Psoas muscle (tissue), 8 donors: ENCODE data around the gene TTLL11. TPM values are rescaled to one million over a fixed set of nuclear protein-coding genes. Genes with fewer than 3 reads are reported as not detected.

Experiments used
- ATAC-seq, 4 donors: fragments of 200-7000 bp; cut with Tn5 transposase; one replicate each; pipeline ENCODE4 v1.9.1; 2020; ENCODE audit warnings: moderate library complexity in 3 of 4, mild to moderate bottlenecking in 2 of 4
- DNase-seq, 2 donors: peaks; one replicate each; pipeline ENCODE4 v3.0.0-alpha.2; 2020
- H3K27ac ChIP-seq: fragments of 200-600 bp; one replicate; pipeline ENCODE4 v1.8.0; 2022
- H3K27me3 ChIP-seq, 3 donors: fragments of 200-600 bp in 1 of 3; one replicate each; pipeline versions ENCODE4 v1.6.1 to v1.8.0; 2013 to 2022; ENCODE audit warnings: low read length in 2 of 3, mild to moderate bottlenecking in 2 of 3, moderate library complexity in 1 of 3; ENCODE audit not compliant: insufficient read depth in 3 of 3
- H3K36me3 ChIP-seq, 2 donors: fragments of 200-600 bp in 1 of 2; one replicate each; pipeline versions ENCODE4 v1.6.1 to v1.8.0; 2013 to 2022; ENCODE audit warnings: low read depth in 1 of 2, mild to moderate bottlenecking in 1 of 2, moderate library complexity in 1 of 2; ENCODE audit not compliant: insufficient read depth in 1 of 2
- H3K4me1 ChIP-seq: fragments of 200-600 bp; one replicate; pipeline ENCODE4 v1.8.0; 2022
- H3K4me3 ChIP-seq: fragments of 200-600 bp; one replicate; pipeline ENCODE4 v1.8.0; 2022; ENCODE audit warnings: mild to moderate bottlenecking
- H3K9me3 ChIP-seq: fragments of 200-600 bp; one replicate; pipeline ENCODE4 v1.8.0; 2022
- CTCF ChIP-seq: fragments of 200-600 bp; IDR thresholded peaks from one replicate; pipeline ENCODE4 v1.8.0; 2022; ENCODE audit warnings: antibody characterized with exemption
- WGBS, 3 donors: extraction: QIAGEN DNeasy Blood & Tissue Kit; methylation state at CpG; one replicate each; pipeline versions ENCODE4 v1.1.6 to v1.1.7; 2013; 5-methylcytosine and 5-hydroxymethylcytosine counted together
- intact Hi-C, 2 donors: fragments of 100-400 bp; cut with DNase I; formaldehyde crosslinking; loops; one replicate each; pipeline versions ENCODE4 v1.11.0 to v1.14.2; 2022
- polyA plus RNA-seq, 3 donors: library from polyadenylated mRNA; stranded (reverse); fragments of 200-250 nt; gene quantifications; one replicate each; pipeline ENCODE4 v1.2.3, GENCODE V29; 2013
- total RNA-seq, 4 donors: library from RNA; stranded (reverse); fragmentation: NEBNext Ultra II Directional in 2 of 4; extraction: Animal tissue kit (Norgen Biotek cat#: 25700) in 2 of 4; gene quantifications; one replicate each; pipeline versions ENCODE4 v1.2.1 to v1.2.4, GENCODE V29; 2021 to 2023
- donor health status: healthy with polysubstance abuse.
- donor health status: DM: no; HTN: no; CAD: no; lungs with moderate emphysema.
- donor health status: Bipolar disorder and iron deficiency.
- donor health status: healthy.
- donor health status: DM: yes; HTN: yes; CAD: no.
- donor health status: DM: no; HTN: no; CAD: no.
- donor health status: DM: no; HTN: no; CAD: no.
- donor health status: DM: yes; HTN: yes; CAD: no.

TTLL11 gene
- total and polyA plus RNA-seq, 7 donors = 15.1 to 56.4 (median 19.3) TPM

GRCh38 chr9:122016309-122016708, 76.8 kb downstream of the TTLL11 start:
- no peaks in the 10 kb centered on the region for H3K27me3 ChIP-seq
- no peak overlapping the region for H3K27ac ChIP-seq
- intact Hi-C loops = no loop called here
- no peak overlapping the region for H3K4me3 ChIP-seq
- 52 to 70% (median 54%) methylated on average over 7 of the region's 7 CpGs for WGBS, 3 donors
- H3K36me3 ChIP-seq = no peaks in the 10 kb centered on the region
- no peak for DNase-seq
- no peaks in the 10 kb centered on the region for H3K9me3 ChIP-seq
- no peak for ATAC-seq
- TF ChIP-seq CTCF = no peak
- peaks cover 37% of the 10 kb centered on the region for H3K4me1 ChIP-seq

DNA sequence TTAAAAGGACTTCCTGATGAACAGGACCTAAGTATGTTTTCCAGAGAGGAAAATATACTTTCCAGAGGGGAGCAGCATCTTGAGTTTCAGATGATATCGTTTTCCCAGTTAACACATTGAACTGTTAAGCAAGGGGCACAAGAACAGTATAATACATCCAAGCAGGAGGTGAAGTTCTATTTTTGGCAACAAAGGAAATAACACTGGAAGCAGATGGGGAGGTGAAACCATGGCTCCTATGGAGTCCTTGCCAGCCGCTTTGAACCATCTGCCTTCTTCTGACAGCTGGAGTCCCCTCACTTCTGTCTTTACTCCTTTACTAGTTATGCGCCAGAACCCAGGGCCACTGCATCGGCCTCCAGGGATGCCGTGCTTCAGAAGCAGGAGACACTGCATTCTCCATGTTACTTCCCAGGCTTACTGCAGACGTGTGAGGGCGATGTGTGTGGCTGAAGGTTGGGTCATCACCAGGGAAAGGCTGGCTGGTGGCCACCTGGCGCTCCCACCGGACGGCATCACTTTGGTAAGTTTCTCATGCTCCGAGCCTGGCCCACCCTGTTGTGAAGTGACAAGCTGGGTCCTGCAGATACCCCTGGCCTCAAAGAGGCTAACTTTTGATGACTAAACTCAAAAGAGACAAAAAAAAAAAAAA, 77.8 kb downstream of the TTLL11 start:
- intact Hi-C loops = no loop called here
- WGBS, 3 donors = 24 to 25% (median 24%) methylated on average over 11 of the region's 11 CpGs
- TF ChIP-seq CTCF = no peak

GRCh38 chr9:122011818-122012498, 81.2 kb downstream of the TTLL11 start:
- no peak overlapping the region for H3K27ac ChIP-seq
- H3K4me1 ChIP-seq = peaks cover 58% of the 10 kb centered on the region
- H3K4me3 ChIP-seq = no peak overlapping the region
- DNase-seq = no peak
- intact Hi-C loops = no loop called here
- no peaks in the 10 kb centered on the region for H3K9me3 ChIP-seq
- no peaks in the 10 kb centered on the region for H3K27me3 ChIP-seq
- no peaks in the 10 kb centered on the region for H3K36me3 ChIP-seq
- no peak for ATAC-seq
- WGBS, 3 donors = 79 to 90% (median 84%) methylated on average over 4 of the region's 4 CpGs
- no peak for TF ChIP-seq CTCF

More for the DNA sequence above, 77.8 kb downstream of the TTLL11 start:
- DNase-seq = peak in 1 of 2 donors; percentile 34
- no peaks in the 10 kb centered on the region for H3K9me3 ChIP-seq
- ATAC-seq = peak; percentile 65 to 86 (median 80)
- H3K27ac ChIP-seq = peak overlapping the region; percentile 71
- H3K36me3 ChIP-seq = no peaks in the 10 kb centered on the region
- H3K27me3 ChIP-seq = no peaks in the 10 kb centered on the region
- no peak overlapping the region for H3K4me3 ChIP-seq
- H3K4me1 ChIP-seq = peaks cover 42% of the 10 kb centered on the region

DNA sequence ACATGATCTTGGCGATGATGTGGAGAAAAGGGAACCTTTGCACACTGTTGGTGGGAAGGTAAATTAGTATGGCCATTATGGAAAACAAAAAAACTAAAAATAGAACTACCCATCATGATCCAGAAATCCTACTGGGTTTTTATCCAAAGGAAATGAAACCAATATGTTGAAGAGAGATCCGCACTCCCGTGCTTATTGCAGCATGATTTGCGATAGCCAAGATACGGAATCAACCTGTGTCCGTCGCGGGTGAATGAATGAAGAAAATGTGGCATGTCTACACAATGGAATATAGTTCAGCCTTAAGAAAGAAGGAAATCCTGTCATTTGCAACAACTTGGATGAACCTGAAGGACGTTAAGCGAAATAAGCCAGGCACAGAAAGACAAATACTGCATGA, 84.5 kb downstream of the TTLL11 start:
- WGBS, 3 donors = 34 to 49% (median 36%) methylated on average over 10 of the region's 10 CpGs
- peak overlapping the region; percentile 28 for H3K4me3 ChIP-seq
- no peaks in the 10 kb centered on the region for H3K36me3 ChIP-seq
- peaks cover 34% of the 10 kb centered on the region for H3K4me1 ChIP-seq
- intact Hi-C loops = no loop called here
- no peak for TF ChIP-seq CTCF
- H3K27ac ChIP-seq = peak overlapping the region; percentile 7
- DNase-seq (no peak), ATAC-seq (peak; percentile 47 to 69 (median 54))
- H3K9me3 ChIP-seq = no peaks in the 10 kb centered on the region
- H3K27me3 ChIP-seq = no peaks in the 10 kb centered on the region
